CD4-positive, alpha-beta T cell treated with Interleukin-17A for 1 hour (primary cell): ENCODE measurements around the gene MDC1.
"Not testable (repeated sequence)": the region's sequence is repeated elsewhere in the genome, so short reads cannot be mapped to it uniquely, and the experiment has no call there.

Source experiments
- DNase-seq: peaks from one replicate; pipeline ENCODE4 v3.0.0-alpha.2; 2020

The MDC1 gene, protein sequence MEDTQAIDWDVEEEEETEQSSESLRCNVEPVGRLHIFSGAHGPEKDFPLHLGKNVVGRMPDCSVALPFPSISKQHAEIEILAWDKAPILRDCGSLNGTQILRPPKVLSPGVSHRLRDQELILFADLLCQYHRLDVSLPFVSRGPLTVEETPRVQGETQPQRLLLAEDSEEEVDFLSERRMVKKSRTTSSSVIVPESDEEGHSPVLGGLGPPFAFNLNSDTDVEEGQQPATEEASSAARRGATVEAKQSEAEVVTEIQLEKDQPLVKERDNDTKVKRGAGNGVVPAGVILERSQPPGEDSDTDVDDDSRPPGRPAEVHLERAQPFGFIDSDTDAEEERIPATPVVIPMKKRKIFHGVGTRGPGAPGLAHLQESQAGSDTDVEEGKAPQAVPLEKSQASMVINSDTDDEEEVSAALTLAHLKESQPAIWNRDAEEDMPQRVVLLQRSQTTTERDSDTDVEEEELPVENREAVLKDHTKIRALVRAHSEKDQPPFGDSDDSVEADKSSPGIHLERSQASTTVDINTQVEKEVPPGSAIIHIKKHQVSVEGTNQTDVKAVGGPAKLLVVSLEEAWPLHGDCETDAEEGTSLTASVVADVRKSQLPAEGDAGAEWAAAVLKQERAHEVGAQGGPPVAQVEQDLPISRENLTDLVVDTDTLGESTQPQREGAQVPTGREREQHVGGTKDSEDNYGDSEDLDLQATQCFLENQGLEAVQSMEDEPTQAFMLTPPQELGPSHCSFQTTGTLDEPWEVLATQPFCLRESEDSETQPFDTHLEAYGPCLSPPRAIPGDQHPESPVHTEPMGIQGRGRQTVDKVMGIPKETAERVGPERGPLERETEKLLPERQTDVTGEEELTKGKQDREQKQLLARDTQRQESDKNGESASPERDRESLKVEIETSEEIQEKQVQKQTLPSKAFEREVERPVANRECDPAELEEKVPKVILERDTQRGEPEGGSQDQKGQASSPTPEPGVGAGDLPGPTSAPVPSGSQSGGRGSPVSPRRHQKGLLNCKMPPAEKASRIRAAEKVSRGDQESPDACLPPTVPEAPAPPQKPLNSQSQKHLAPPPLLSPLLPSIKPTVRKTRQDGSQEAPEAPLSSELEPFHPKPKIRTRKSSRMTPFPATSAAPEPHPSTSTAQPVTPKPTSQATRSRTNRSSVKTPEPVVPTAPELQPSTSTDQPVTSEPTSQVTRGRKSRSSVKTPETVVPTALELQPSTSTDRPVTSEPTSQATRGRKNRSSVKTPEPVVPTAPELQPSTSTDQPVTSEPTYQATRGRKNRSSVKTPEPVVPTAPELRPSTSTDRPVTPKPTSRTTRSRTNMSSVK (N-terminal part only)

DNA sequence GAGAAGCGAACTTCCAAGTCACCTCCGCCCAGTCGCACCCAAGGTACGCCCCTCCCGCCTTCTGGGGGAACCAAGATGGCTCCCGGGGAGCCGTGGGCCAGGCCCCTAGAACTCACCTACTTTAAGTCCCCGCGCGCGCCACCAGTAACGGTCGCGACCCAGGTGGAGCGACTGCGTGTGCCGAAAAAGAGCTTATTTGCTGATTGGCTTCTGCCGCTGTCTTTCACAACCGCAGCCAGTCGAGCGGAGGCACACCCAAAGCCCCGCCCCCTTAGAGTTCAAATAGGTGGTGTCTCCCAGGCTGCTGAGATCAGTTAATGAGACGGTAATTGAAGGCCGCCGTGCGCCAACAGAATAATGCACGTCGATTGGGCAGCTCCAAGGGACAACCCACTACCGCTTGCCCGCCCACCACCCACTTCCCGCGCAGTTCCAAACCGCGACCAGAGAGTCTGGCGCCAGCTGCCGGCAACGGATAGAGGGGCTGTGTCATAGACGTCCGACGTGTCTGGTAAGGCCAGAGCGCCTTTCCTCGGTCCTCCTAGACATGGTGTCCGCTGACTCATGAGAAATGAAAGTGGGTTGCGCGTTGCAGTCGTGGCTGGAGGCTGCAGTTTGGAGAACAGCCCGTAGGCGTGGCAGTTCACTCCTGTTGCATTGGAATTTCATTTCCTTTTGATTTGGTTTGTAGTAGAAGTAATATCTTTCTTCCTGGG is at the start of gene MDC1:
Gene MDC1, minus strand, starts transcription at position 153 of the 716 bp plus-strand sequence. CDS start 2,106 bp downstream, outside the sequence.
- DNase-seq: peak; percentile 100

DNA sequence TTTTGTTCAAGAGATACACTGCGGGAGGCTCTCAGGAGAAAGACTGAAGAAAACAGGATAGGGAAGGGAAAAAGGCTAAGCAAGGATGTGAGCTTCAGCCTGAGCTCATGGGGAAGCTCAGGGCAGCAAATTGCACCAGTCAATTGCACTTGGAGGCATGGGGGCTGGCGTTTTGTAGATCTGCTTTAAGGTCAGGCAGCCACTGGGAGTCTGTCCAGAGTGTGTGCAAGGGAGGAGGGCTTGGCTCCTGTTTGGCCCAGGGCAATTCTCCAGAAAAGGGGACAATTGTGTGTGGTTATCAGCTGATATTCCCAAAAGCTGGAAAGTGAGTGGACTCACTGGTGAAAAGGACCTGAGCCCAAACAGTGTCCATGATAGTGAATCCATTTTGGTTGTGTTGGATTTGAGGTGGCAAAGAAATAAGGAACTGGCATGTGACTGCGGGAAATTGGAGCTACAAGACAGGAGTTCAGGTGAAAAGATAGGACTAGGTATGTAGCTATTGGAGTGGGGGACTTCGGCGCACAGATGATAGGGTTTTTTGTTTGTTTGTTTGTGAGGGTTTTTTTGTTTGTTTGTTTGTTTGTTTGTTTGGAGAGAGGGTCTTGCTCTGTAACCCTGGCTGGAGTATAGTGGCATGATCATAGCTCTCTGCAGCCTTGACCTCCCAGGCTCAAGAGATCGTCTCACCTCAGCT is 49.5 kb upstream of the MDC1 start:
- DNase-seq: no peak

DNA sequence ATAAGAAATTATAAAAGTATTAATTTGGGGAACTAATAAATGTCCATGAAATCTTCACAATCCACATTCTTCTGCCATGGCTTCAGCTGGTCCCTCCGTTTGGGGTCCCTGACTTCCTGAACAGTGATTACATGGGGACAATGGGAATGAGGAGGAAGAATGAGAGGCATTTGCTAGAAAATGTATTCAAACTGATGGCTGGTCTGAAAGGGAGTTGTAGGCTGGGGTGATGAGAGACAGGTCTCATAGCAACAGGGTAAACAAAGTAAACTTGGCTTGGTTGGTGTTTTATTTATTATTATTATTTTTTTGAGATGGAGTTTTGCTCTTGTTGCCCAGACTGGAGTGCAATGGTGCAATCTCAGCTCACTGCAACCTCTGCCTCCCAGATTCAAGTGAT is 48.4 kb upstream of the MDC1 start:
- DNase-seq: not testable (repeated sequence)

DNA sequence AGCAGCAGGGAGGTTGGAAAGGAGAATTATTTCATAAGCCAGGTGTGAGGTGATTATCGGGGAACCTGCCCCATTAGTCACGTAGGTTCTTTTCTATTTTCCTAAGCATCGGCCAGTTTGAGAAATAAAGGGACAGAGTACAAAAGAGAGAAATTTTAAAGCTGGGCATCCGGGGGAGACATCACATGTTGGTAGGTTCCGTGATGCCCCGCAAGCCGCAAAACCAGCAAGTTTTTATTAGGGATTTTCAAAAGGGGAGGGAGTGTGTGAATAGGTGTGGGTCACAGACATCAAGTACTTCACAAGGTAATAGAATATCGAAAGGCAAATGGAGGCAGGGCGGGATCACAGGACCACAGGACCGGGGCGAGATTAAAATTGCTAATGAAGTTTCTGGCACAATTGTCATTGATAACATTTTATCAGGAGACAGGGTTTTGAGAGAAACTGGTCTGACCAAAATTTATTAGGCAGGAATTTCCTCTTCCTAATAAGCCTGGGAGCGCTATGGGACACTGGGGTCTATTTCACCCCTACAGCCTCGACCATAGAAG is 47.5 kb upstream of the MDC1 start:
- not testable (repeated sequence) for DNase-seq

DNA sequence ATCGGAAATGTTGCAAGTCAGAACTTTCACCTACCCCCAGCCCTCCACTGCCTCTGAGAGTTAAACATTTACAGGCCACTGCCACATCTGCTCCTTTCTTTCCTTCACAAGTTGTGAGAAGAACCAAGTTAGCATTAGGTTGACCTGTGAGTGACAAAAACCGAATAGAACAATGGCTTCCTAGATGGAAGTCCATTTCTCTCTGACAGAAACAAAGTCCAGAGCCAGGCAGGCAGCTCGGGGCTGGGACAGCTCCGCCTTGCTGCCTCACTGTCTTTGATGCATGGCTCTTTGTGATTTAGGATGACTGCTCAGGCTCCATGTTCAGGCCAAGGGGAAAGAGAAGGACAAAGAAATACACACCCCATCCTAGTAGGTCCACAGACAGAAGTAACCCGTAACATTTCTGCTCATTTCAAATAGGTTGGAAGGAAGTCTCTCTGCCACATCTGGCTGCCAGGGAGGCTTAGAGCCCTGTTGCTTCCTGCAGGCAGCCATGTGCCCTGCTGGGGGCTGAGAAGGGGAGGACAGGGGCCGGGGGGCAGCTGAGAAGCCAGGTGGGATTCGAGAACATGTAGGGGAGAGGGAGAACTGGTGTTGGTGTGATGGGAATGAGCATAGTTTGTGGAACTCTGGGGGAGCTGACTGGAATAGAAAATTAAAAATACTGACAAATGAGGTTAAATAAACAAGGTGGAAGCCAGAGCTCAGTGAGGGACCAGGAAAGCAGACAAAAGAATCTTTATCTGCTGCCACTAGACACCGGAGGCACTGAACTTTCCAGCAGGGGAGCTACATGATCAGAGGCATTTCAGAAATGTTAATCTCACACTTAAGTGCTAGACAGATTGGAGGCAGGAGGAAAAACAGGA is 46.8 kb upstream of the MDC1 start:
- no peak for DNase-seq

DNA sequence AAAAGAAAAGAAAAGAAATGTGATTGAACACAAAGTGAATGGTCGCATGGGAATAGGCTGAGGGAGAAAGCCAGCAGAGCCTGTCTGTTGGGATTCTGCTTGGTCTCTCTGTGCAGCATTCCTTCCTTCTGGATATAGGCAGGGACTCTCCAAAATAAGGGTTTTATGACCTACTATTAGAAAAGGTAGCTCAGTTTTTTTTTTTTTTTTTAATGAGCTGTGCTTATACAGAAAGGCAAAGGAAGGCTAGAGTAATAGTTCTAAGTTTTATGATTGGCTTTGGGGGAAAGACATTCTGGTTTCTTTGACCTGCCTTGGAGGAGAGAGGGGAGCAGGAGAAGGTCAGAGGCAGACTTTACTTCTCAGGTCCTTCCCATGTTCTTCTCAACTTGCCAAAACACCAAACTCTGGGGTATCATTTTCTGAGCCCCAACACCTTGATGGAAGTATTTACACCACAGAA is 46.1 kb upstream of the MDC1 start:
- no peak for DNase-seq

DNA sequence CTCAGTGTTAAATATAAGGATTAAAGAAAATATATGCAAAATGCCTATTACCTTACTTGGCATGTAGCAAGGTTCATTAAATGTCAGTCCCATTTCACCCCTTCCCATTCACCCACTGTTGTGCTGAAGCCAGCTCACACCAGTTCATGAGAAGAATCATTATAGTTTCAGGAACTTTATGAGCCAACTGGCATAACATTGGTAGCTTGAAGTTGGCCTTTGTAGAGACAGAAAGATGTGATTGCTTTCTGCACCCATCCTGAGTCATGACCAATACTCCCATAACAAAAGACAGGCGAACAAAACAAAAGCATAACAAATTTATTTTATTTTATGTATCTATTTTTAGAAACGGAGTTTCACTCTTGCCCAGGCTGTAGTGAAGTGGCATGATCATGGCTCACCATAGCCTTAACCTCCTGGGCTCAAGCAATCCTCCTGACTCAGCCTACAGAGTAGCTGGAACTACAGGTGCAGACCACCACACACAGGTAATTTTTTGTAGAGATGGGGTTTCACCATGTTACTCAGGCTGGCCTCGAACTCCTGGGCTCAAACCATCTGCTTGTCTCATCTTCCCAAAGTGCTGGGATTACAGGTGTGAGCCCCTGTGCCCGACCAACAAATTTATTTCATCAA is 44.8 kb upstream of the MDC1 start:
- no peak for DNase-seq

DNA sequence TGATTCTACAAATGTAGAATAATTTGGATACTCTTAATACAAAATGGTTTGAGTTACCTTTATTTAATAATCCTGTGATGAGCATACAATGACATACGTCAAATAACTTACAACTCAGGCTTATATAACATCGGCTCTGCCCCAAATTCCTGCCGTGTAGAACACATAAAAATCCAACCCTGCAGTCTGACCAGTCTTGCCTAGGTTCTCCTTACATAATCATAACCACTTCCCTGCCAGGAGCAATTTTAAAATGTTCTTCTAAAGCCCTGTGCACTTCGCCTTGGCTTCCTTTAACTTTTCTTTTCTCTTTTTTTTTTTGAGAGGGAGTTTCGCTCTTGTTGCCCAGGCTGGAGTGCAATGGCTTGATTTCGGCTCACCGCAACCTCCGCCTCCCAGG is 43.5 kb upstream of the MDC1 start:
- no peak for DNase-seq

DNA sequence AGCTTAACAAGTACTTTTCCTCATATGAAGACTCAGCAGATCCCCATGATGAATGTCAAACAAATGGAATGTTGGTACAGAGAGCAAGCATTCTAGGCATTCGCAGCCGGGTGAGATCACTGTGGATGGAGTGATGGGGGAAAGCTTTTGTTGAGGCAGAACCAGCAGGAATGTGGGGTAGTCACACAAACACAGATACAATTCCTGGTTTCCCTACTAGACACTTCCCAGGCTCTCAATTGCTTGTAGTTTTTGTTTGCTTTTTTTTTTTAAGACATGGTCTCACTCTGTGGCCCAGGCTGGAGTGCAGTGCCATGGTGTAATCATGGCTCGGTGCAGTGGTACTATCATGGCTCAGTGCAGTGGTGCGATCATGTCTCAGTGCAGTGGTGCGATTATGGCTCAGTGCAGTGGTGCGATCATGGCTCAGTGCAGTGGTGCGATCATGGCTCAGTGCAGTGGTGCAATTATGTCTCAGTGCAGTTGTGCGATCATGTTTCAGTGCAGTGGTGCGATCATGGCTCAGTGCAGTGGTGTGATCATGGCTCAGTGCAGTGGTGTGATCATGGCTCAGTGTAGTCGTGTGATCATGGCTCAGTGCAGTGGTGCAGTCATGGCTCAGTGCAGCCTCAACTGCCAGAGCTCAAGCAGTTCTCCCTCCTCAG is 42.6 kb upstream of the MDC1 start:
- no peak for DNase-seq

DNA sequence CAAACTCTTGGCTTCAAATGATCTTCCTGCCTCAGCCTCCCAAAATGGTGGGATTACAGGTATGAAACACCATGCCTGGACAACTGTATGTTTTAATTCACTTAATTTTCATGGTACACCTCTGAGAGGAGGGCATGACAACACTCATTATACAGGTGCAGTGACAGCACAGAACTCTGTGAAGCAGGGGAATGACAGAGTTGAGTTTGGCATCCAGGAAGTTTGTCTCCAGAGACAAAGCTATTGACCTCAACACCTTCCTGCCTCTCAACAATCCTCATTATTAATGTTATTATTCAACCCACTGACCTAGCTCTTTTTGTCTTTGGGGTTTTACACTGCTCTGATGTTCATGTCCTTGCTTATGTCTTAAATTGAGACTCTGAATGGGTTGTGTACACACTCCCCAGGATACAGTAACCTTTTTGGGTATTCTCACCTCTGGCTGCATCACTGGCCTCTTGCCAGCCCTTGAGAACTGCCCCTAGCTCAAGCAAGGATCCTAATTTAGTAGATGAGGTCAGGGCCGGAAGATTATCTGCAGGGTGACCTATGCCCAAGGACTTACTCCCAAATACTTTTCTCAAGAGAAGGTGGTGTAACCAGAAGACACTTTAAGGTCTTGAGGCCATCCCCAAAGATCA is 40.3 kb upstream of the MDC1 start:
- no peak for DNase-seq

DNA sequence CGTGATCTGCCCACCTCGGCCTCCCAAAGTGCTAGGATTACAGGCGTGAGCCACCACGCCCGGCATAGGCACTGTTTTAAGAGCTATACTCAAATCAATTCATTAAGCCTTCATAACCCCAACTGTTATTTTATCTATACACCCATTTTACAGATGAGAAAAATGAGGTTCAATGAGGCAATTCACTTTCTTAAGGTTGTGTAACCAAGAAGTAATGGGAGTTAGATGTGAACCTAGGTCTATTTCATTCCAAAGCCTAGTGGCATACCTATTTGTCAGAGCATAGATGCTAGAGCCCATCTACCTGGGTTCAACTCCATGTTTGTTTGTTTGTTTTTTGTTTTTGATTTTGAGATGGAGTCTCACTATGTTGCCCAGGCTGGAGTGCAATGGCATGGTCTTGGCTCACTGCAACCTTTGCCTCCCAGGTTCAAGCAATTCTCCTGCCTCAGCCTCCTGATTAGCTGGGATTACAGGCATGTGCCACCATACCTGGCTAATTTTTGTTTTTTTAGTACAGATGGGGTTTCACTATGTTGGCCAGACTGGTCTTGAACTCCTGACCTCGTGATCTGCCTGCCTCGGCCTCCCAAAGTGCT is 39.4 kb upstream of the MDC1 start:
- not testable (repeated sequence) for DNase-seq

DNA sequence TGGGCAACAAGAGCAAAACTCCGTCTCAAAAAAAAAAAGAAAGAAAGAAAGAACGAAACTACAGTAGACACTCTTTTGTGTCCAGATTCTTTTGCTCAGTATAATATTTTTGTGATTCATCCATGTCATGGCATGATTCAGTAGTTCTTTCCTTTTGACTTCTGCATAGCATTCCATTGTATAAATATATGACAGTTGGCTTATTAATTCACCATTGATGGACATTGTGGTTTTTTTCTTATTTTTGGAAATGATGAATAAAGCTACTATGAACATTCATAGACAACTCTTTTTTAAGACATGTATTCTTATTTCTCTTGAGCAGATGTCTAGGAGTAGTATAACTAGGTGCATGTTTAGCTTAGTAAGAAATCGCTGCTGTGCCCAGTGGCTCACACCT is 37.5 kb upstream of the MDC1 start:
- no peak for DNase-seq

DNA sequence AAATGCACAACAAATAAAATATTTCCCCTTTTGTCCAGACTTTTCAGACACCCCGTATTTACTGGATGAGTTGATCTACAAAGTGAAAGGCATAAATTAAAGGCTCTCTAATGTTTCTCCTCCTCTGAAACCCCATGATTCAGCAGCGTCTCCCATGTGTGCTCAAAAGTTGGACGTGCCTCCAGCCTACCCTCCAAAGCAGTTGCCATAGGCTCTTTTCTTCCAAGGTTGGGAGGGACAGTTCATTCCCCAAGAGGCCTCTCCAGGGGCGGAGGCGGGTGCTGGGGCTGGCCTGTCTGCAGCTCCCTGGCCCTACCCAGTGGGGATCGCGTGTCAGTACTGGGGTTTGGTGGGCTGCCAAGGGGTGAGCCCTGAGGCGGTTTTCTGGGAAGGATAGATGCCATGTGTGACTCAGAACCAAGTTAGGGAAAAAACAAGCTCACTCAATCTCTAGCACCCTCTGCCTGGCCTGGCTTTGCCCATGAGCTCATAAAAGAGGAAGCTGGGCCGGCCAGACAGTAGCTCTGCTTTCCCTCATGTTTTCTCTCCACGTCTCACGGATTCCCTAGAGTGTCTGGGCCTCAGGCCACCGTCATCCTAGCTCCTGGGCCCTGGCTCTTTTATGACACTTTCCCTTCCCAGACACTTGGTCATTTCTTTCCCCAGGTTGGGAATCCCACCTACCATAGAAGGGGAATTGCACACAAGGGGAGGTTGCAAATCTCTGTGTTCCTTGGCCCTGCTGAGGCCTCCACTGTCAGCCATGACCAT is 35.3 kb upstream of the MDC1 start:
- DNase-seq: no peak

DNA sequence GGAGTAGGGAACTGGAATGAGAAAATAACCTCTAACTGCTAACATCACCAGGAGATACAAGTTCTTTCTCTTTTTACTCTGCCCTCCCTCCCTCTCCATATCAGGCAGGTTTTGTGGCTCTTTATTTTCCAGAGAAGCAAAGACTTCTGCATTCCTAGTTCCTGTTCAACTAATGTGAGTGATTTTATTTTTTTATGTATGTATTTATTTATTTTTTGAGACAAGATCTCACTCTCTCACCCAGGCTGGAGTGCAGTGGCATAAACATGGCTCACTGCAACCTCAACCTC is 33.2 kb upstream of the MDC1 start:
- DNase-seq: no peak

DNA sequence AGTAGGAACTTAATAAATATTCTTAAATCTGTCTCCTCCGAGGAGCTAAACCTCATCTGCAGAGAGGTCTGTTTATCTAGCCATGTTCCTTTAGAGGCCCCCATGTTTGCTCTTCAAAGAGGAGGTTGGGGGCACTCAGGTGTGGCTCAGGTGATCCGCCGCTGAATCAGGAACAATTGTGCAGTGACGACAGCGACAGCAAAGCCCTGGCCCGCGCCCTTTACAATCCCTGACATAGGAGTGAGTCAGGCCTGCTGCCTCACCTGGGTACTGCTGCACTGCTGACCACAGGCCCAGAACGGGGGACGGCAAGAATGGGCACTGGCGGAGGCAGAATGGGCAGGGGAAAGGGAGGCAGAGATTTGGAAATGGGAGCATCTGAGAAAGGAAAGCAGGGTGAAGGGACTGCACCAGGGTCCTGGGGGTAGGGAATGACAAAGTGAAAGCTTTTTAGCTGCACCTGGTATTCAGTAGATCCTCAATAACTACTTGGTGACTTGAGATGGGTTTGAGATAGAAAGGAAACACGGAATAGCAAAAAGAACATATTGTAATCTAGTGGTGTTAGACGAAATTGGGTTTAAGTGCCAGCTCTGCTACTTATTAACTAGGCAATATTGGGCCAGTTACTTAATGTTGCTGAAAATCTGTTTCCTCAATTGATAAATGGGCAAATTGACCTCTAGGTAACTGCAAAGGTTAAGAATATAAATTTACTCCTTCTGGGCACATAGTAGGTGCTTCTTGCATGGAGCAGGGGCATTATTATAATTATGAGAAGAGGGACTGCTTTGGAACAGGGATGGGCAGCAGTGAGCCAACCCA is 32.7 kb upstream of the MDC1 start:
- DNase-seq: no peak

DNA sequence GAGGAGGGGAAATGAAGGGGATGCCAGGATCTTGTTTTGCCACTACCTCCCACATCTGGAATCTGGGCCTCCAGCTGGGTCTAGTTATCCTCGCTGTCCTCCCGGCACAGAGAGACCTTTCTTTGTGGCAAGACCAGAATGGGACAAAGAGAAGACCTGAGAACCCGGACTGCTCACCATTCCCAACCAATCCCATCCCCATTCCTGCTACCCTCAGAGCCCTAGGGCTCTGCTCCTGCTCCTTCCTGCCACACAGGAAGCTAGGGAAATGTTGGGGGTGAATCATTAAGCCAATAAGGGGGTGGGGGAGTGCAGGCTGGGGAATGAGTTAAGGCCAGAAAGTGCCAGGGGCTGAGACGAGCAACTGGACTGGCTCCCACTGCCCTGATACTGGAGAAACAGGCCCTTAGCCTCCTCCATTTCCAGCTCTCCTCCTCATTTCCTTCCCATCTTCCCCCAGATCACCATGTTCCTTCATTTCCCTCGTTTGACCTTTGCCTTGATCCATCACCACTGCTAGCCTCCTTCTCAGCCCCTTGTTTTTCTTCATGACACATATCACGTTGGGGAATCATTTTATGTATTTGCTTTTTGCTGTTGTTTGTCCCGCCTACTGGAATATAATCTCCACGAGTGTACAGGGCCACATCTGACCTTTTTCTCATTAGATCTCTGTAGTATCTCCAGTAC is 31.9 kb upstream of the MDC1 start:
- DNase-seq: no peak
